ENCODE results near the gene ALDH1L1.

- TF ChIP-seq CTCF (conservative IDR thresholded peaks at IDR 0.05; ENCODE audit: low read depth in 2 of 2) (no peak), ZNF114 (CRISPR knock-in tag; IDR thresholded peaks at IDR 0.05) (no peak), EZH2phosphoT487 (IDR thresholded peaks at IDR 0.05; ENCODE audit: unreplicated experiment) (no peak), REST (IDR thresholded peaks at IDR 0.05; ENCODE audit: unreplicated experiment) (no peak), POLR2AphosphoS5 (IDR thresholded peaks at IDR 0.05; ENCODE audit: low read depth) (no peak), EZH2 (IDR thresholded peaks at IDR 0.05; ENCODE audit: low read depth, unreplicated experiment) (no peak), CREB1 (CRISPR knock-in tag; IDR thresholded peaks at IDR 0.05; ENCODE audit: low read depth) (no peak), ETS1 (IDR thresholded peaks at IDR 0.05) (no peak), STAT1 (IDR thresholded peaks at IDR 0.05; ENCODE audit: unreplicated experiment) (no peak)
These were observed 69.2 kb downstream of the ALDH1L1 start for GRCh38 chr3:126111126-126111551.
